Stromal cell of bone marrow (primary cell): ENCODE results near the gene EFR3B.
A peak's percentile ranks its signal among the peaks of the same experiment; 100 is the strongest.
"Not testable (repeated sequence)": the region's sequence is repeated elsewhere in the genome, so short reads cannot be mapped to it uniquely, and the experiment has no call there.

Experiments
- DNase-seq: peaks from one replicate; pipeline ENCODE4 v3.0.0-alpha.2; 2012; ENCODE audit warnings: low read depth

EFR3B gene

DNA sequence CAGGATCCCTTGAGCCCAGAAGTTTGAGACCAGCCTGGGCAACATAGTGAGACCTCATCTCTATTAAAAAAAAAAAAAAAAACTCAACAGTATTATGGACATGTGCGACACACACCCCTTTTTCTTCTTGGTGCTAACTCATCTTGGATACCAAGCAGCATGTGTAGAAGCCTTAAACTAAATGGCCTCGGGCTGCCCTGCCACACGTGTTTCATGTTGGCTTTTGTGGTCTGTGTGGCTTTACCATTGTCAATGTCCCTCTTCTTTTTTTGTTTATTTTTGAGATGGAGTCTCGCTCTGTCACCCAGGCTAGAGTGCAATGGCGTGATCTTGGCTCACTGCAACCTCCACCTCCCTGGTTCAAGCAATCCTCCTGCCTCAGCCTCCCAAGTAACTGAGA is 109.1 kb downstream of the EFR3B start:
- not testable (repeated sequence) for DNase-seq

DNA sequence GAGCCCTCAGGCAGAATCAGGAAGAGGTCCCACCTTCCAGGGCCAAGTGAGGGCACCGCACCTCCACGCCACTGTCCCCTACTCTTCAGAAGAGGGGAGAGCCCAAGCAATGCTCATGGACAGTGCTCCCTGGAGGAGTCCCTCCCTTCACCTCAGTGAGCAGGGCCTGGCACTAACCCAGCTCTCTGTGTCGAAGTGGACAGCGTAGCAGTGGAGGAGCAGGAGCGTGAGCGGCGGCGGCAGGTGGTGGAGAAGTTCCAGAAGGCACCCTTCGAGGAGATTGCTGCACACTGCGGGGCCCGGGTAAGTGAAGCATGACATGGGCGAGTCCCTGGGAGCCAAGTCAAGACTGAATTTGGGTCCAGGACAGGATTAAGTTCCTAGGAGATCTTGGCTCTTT is 109.8 kb downstream of the EFR3B start:
- DNase-seq: no peak

DNA sequence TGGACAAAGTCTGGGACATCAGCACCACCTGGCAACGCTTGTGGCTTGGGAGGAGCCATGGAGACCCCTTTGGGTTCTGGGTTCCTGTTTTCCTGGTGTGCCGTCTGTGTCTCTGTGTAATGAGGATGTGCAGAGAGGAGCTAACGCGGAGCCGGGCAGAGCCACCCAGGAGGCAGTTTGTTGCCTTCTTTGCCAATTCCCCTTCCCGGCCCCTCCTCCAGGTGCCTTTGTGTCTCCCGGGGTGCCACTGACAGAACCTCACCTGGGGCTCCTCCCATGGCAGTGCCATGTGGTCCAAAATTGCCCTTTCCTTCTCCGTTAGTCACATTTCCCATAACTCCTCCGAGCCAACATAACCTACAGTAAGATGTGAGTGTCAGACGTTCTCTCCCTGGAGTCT is 113.5 kb downstream of the EFR3B start:
- no peak for DNase-seq

DNA sequence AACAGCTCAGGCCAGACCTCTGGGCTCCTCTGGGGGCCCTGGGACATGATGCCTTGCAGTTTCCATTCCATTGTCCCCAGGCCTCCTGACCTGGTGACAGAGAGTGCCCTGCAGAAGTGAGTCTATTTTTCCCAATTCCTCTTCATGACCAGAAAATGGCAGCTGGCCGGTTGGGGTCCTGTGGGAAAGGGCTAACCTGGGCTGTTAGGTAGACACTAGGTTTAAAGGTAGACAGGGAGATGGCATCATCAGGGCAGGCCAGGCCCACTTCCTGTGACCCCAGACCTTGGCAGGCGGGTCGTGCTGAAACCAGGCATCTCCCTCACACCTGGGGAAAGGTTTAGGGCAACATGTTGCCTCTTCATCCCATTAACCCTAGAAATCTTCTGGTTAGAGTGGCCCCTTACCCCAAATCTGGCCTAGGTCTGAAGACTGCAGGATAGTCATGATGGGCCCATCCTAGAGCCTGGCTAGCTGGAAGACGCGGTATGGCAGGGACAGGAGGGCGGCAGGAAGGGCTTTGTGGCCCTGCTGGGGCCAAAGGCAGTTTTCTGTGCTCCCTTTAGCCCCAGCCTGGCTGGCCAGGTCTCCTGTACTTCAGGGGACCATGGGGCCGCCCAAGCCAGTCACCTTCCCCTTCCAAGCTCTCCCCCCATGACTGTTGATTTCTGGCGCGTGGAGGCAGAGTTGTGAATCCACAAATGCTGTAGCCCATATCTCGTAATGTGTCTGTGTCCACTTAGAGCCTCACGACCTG is 116.4 kb downstream of the EFR3B start:
- DNase-seq: no peak

DNA sequence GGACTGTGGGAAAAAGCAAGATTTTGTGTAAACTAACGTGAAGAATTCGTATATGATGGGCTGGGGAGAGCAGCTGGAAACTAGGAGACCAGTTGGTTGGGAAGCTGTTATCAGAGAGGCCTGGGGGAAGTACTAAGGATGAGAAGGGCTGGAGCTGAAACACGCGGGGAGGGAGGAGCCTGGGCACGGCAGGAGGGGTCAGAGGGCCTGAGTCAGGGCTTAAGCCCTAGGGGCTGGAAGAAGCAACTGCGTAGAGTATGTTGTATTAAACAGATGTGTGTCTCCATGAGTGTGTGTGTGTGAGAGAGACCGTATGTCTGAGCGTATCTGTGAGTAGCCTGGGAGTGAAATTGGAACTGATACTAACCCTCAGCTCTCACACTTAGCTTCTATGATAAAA is 118.1 kb downstream of the EFR3B start:
- no peak for DNase-seq

DNA sequence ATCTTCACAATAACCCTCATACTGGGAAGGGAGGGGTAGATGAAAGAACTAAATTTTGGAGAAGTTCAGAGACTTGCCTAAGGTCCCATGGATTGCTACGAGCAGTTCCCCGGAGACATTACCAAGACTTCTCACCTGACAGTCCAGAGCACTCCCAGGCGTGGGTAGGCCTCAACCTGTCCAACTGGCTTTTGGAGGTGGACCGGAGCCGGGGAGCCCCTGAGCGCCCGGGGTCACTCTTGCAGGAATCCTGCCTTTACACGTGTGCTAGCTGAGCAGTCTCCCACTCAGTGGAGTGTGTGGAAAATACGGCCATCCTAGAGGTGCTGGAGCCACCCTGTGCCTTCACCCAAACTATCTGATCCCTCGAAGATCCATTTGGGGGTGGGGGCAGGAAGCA is 118.5 kb downstream of the EFR3B start:
- no peak for DNase-seq

DNA sequence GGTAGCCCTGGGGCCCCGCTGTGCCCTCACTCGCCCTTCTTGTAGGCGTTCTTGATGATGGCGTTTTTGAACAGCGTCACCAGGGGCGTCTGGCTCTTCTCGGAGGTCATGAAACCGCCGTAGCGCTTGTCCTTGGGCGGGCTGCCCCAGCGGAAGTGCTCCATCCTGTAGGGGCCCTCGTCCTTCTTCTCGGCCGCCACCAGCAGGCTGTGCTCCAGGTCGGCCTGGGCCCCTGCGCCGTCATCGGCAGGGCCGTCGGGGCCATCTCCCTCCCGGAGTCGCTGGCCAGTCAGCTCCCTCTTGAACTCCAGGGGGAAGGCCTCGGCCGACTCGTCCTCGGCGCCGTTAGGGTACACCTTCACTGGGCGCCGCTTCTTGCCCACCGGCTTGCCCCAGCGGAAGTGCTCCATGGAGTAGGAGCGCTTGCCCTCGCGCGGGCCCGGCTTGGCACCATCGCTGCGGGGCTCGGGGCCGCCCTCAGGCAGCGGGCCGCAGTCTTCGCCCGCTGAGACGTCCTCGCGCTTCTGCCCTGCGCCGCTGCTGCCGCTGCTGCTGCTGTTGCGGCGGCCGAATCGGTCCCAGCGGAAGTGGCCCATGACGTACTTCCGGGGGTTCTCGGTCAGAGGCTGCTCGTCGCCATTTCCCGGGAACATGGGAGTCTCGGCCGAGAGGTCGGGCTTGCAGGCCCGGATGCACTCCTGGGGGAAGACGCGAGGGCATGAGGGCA is 119.3 kb downstream of the EFR3B start:
- no peak for DNase-seq

DNA sequence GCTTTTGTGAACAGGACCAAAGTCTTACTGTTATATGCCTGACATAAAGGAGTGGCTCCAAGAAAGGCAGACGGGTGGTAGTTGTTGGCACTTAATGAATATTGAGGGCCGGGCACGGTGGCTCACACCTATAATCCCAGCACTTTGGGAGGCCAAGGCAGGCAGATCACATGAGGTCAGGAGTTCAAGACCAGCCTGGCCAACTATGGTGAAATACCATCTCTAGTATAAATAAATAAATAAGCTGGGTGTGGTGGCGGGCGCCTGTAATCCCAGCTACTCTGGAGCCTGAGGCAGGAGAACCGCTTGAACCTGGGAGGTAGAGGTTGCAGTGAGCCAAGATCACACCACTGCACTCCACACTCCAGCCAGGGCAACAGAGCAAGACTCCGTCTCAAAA is 120.2 kb downstream of the EFR3B start:
- not testable (repeated sequence) for DNase-seq

DNA sequence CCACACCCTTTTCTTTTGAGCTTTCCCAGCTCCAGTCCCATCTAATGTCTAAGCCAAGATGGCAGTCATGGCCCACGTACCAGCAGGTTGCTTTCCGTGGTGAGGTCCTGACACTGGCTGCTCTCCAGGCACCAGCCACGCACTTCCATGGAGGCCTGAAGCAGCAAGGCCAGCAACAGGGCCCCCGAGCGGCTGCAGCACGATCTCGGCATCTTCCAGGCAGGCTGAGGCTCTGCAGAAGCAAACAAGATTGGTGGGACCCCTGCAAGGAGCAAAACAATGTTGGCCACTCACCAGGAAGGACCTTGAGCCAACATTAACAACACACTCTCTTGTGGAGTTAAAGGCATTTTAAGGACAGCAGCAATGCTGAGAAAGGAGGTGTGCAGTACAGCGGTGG is 122.7 kb downstream of the EFR3B start:
- DNase-seq: no peak

DNA sequence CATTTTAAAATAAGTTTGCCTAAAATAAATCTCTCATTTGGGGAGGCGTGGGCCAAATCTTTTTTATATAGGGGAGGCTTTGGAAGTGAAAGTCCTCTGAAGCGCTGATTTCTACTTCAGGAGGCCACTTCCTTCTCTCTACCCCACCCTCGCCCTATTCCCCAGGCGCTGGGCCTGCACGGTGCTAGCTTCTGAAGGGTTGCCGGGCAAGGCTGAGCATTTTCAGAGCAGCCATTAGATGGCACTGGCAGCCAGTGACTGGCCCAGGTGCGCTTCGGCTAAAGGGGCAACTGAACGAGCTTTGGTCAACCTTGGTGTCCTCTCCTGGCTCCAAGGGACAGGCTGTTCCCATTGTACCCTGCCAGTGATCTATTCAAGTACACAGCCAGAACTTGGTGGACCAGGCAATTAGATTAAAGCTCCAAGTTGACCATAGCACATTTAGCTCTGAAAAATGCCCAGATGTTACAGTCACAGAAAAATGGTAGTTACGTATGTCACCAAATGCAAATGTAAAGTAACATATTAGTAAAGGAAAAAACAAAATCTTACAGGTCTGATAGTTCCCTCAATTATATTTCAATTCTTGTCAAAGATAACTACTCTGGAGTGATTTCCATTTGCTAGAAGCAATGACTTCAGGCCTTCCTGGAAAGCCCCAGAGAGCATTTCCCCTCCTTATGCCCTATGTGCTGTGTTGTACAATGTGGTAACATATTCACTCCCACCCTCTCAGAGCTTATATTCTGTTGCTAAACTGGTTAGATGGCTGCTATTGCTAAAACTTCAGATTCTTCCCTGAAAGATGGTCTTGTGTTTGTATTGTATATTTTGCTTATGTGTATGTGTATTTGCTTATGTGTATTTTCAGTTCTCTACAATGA is 124.4 kb downstream of the EFR3B start:
- no peak for DNase-seq

DNA sequence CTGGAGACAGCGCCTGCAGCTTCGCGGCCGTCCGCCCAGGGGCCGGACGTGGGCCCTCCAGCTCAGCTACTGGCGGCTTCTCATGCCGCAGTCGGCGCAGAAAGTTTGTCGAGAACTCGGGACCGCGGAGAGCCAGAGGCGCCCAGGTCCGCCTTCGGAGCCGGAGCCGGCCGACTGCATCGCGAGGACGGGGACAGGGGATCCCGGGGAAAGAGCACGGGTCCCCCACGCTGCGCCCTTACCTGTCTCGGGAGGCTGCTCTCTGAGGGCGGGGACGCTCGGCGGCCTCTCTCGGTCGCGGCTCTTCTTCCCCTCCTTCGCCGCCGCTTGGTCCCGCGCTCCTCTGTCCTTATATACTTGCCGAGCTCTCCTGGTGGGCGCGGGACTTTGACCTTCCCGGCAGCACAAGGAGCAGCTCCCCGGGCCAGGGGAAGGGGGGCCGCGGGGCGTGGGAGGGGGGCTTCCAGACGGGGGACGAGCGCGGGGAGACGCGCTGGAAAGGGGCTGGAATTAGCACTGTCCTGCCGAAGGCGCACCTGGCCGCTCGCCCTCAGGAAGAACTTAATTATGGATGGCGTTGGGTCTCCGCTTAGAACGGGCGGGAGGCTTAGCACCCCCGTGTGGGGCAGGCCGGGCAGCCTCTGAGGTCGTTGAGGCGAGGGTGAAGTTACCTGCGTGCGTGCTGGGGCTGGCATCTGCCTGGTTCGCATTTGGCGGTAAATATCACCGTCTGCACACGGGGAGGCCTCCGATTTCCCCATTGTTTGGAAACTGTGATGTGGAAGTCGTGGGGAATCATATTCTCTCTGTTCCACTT is 126.6 kb downstream of the EFR3B start, which contains the start of gene POMC:
TSS of gene POMC (minus strand) at position 325 of the 817 bp plus-strand sequence. CDS start 3,808 bp downstream, outside the sequence.
- peak; percentile 2 for DNase-seq

DNA sequence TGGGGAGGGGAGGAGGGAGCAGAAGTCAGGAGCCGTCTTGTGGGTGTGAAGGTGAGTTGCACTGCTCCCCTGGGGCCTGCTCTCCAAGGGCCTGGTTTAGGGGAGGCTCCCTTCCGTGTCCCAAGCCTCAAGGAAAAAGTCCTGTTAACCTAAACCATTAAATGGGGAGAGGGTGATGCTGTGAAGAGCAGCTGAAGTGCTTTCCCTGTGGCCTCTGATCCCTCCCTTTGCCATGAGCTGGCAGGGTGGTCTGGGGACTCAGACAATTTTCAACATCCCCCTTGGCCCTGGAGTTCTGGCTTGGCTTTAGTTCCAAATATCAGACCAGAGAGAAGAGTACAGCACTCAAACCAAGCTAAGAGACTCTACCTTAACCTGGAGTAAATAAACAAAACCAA is 127.2 kb downstream of the EFR3B start:
- DNase-seq: no peak

DNA sequence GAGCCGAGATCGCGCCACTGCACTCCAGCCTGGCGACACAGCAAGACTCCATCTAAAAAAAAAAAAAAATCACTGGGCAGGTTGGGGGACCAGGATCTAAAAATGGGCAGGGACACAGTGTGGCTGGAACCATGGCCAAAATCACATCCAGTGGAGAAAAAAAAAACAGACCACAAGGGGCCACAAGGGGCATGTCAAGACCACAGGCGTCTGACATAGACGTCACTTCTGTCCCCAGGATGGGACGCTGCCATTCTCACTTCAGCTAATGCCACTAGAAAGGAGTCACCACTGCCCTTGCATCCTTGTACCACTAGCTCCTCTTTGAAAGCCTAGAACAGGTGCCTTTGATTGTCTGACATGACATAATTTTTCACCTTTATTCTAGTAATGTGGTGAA is 129.0 kb downstream of the EFR3B start:
- no peak for DNase-seq

DNA sequence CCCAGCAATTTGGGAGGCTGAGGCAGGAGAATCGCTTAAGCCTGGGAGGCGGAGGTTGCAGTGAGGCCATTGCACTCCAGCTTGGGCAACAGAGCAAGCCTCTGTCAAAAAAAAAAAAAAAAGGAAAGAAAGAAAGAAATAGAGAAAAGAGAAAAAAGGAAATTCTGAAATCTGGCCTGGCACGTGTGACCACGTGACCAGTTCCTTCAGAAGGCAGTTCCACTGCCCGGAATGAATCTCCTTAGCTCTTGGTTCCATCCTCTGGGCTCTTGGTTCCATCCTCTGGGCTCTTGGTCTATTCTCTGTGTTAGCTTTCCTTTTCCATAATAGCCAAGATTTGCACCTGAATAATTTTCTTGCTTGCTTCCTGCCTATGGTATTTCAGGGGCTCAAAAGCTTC is 131.8 kb downstream of the EFR3B start:
- DNase-seq: no peak

DNA sequence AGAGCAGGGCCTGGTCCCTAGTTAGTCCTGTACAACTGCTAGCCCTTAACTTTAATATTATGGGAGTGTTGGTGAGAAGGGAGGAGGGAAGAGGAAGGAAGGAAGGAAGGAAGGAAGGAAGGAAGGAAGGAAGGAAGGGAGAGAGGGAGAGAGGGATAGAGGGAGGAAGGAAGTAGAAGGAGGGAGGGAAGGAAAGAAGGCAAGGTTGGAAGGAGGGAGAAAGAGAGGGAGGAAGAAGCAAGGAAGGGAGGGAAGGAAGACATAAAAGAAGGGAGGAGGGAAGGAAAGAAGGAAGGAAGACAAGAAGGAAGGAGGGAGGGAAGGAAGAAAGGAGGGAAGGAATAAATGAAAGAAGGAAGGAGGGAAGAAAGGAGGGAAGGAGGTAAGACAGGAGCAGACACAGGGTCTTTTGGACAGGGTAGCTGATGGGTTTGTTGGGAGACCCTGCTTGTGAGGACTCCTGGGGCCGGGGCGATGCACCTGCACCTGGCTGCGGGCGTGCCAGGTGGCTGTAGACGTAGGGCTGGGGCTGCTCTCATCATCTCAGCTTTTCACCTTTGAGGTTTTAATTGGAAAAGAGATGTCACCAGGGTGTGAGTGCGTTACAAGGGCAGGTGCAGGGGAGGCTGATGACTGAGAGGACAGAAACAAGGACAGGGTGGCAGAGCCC is 132.5 kb downstream of the EFR3B start:
- no peak for DNase-seq

DNA sequence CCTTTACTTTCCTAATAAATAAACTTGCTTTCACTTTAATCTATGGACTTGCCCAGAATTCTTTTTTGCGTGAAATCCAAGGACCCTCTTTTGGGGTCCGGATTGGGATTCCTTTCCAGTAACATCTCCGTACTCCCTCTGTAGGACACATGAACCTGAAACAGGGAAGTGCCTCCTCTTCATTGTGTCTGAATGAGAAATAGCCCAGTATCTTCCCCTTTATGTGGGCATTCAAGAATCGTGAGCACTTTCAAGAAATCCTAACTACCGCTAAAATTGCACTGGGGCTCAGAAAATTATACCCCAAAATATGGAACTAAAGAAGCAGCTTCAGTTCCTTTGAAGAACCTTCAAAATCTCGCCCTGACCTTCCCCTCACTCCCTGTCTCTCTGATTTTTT is 134.3 kb downstream of the EFR3B start:
- no peak for DNase-seq

DNA sequence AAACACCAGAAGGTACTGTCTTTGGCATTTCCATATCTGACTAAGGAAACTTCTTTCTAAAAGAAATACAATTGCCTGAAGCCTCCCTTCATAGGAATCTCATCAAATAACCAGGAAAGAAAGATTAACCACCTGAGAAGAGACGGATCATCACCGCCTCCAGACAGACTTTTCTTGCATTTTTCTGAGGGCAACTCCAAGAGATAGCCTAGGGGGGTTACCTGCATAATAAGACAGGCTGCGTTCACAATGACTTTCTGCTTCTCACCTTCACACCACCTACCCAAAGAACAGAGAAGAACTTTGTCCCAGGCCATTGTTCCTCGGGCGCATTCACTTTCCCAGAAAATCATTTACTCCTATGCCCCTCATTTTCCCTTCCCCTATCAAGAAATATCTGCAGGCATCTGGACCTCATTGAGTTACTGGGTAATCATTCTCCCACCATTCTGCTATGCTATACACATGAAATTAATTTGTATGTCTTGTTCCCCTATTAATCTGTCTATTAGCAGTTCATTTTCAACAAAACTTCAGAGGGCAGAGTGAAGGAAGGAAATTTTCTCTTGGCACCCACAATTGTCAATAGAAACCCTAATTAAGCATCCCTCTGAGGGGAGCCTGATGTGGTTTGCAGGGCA is 134.8 kb downstream of the EFR3B start:
- no peak for DNase-seq

DNA sequence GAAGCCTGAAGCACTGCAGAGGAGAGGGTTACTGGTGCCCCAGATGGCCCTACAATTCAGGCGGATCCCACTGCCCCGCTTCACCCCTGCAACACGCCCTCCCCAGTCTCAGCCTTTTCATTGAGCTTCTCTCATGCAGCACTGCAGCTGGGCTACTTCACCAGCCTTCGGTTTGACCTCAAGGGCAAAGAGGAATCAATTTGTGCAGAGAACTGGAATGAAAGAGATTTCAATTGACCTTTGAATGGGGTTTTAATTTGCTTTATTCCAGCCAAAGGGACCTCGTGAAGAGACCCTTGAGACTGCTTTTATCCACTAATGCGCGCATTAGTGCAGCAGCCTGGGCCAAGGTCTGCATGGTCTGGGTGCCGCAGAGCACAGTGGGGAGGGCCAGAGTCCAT is 135.3 kb downstream of the EFR3B start:
- no peak for DNase-seq

DNA sequence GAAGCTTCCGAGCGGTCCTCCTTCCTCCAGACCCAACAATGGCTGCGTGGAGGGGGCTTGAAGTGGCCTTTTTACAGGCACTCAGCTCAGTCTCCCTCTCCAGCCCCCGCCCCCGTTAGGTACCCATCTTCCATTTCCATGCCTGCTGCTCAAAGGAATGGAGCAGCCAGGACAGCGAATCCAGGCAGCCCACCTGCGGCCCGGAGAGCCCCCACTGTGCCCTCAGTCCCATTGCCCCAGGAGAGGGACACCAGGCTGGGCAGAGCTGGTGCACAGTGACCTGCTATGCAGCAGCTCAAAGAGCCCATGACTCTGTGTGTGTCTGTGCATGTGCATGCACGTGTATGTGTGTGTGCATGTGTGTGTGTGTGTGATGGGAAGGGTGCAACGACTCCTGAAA is 137.1 kb downstream of the EFR3B start:
- DNase-seq: no peak

DNA sequence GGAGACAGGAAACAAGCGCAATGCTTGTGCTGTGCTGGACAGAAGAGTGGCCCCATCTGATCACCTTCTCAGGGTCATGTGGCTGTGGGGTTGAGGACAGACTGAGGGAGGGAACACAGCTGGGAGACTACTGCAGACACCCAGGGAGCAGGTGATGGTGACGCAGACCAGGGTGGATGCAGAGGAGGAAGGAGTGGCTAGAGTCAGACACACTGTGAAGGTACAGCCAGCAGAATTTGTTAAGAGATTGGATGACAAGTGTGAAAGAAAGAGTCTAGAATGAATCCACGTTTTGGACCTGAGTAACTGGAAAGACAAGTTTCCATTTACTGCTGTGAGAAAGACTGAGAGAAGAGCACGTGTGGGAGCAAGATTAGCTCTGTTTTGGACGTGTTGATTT is 142.4 kb downstream of the EFR3B start:
- DNase-seq: no peak
